Liver (tissue), 9 donors: ENCODE data around the gene TNFRSF25. TPM values are rescaled to one million over a fixed set of nuclear protein-coding genes. Genes with fewer than 3 reads are reported as not detected.

Experiments used
- DNase-seq: peaks from one replicate; pipeline ENCODE4 v3.0.0-alpha.2; 2017; ENCODE audit warnings: low spot score
- H3K27ac ChIP-seq, 2 donors: one replicate each; pipeline ENCODE4 v1.7.0; 2013; ENCODE audit warnings: inconsistent platforms in 2 of 2, low read length in 2 of 2, control low read depth in 1 of 2, low read depth in 1 of 2, mild to moderate bottlenecking in 1 of 2
- H3K27me3 ChIP-seq, 4 donors: one replicate each; pipeline versions ENCODE4 v1.6.1 to v1.7.0; 2013; ENCODE audit warnings: low read length in 3 of 4, inconsistent platforms in 1 of 4, mild to moderate bottlenecking in 1 of 4, moderate library complexity in 1 of 4; ENCODE audit not compliant: control insufficient read depth in 4 of 4, insufficient read depth in 4 of 4
- H3K36me3 ChIP-seq, 4 donors: one replicate each; pipeline versions ENCODE4 v1.6.1 to v1.7.0; 2013; ENCODE audit warnings: low read length in 3 of 4, mild to moderate bottlenecking in 3 of 4, low read depth in 1 of 4, moderate library complexity in 1 of 4; ENCODE audit not compliant: control insufficient read depth in 4 of 4, insufficient read depth in 3 of 4
- H3K4me1 ChIP-seq, 4 donors: one replicate each; pipeline versions ENCODE4 v1.6.1 to v1.7.0; 2013; ENCODE audit warnings: low read length in 3 of 4, mild to moderate bottlenecking in 3 of 4, moderate library complexity in 1 of 4; ENCODE audit not compliant: control insufficient read depth in 4 of 4, insufficient read depth in 4 of 4
- H3K4me3 ChIP-seq, 3 donors: one replicate each; pipeline versions ENCODE4 v1.6.1 to v1.7.0; 2013; ENCODE audit warnings: low read length in 3 of 3, control low read depth in 1 of 3, low read depth in 1 of 3, mild to moderate bottlenecking in 1 of 3
- H3K9ac ChIP-seq, 2 donors: one replicate each; pipeline ENCODE4 v1.7.0; 2013; ENCODE audit warnings: low read length in 2 of 2, mild to moderate bottlenecking in 2 of 2, moderate library complexity in 2 of 2, control low read depth in 1 of 2, low read depth in 1 of 2
- H3K9me3 ChIP-seq, 4 donors: one replicate each; pipeline versions ENCODE4 v1.6.1 to v1.7.0; 2013; ENCODE audit warnings: low read length in 3 of 4; ENCODE audit not compliant: control insufficient read depth in 4 of 4
- ATF3 ChIP-seq: IDR thresholded peaks from 2 replicates; pipeline ENCODE4 v1.6.1; 2016; ENCODE audit warnings: antibody characterized with exemption
- CTCF ChIP-seq: fragments of 150-350 bp; IDR thresholded peaks from 2 replicates; pipeline ENCODE4 v1.5.1; 2017; ENCODE audit warnings: improper control_type of control experiment, low read depth, low read length; ENCODE audit not compliant: missing input control
- EGR1 ChIP-seq, 2 donors: IDR thresholded peaks; 2 replicates each; pipeline ENCODE4 v1.6.1; 2016 to 2018; ENCODE audit warnings: antibody characterized with exemption in 2 of 2, low read depth in 2 of 2
- FOXA1 ChIP-seq: IDR thresholded peaks from 2 replicates; pipeline ENCODE4 v1.6.1; 2016; ENCODE audit warnings: antibody characterized with exemption
- FOXA2 ChIP-seq: IDR thresholded peaks from 2 replicates; pipeline ENCODE4 v1.6.1; 2016; ENCODE audit warnings: antibody characterized with exemption
- GABPA ChIP-seq, 2 donors: IDR thresholded peaks in 1 of 2; conservative IDR thresholded peaks in 1 of 2; 2 replicates each; pipeline ENCODE4 v1.6.1; 2016; ENCODE audit warnings: antibody characterized with exemption in 2 of 2, mild to moderate bottlenecking in 1 of 2, moderate library complexity in 1 of 2
- HNF4A ChIP-seq, 2 donors: conservative IDR thresholded peaks; 2 replicates each; pipeline ENCODE4 v1.6.1; 2016; ENCODE audit warnings: antibody characterized with exemption in 2 of 2, mild to moderate bottlenecking in 2 of 2
- HNF4G ChIP-seq: IDR thresholded peaks from 2 replicates; pipeline ENCODE4 v1.6.1; 2016; ENCODE audit warnings: antibody characterized with exemption
- JUND ChIP-seq, 2 donors: IDR thresholded peaks; 2 replicates each; pipeline ENCODE4 v1.6.1; 2016; ENCODE audit warnings: antibody characterized with exemption in 2 of 2
- MAX ChIP-seq: IDR thresholded peaks from 2 replicates; pipeline ENCODE4 v1.6.1; 2016; ENCODE audit warnings: antibody characterized with exemption
- NR2F2 ChIP-seq: IDR thresholded peaks from 2 replicates; pipeline ENCODE4 v1.6.1; 2016; ENCODE audit warnings: antibody characterized with exemption
- RAD21 ChIP-seq, 2 donors: IDR thresholded peaks; 2 replicates each; pipeline ENCODE4 v1.6.1; 2016; ENCODE audit warnings: antibody characterized with exemption in 2 of 2, mild to moderate bottlenecking in 2 of 2
- REST ChIP-seq: IDR thresholded peaks from 2 replicates; pipeline ENCODE4 v1.6.1; 2016; ENCODE audit warnings: antibody characterized with exemption, mild to moderate bottlenecking
- RXRA ChIP-seq, 2 donors: IDR thresholded peaks; 2 replicates each; pipeline ENCODE4 v1.6.1; 2017 to 2018; ENCODE audit warnings: antibody characterized with exemption in 2 of 2, mild to moderate bottlenecking in 1 of 2
- SP1 ChIP-seq: IDR thresholded peaks from 2 replicates; pipeline ENCODE4 v1.6.1; 2018; ENCODE audit warnings: antibody characterized with exemption, mild to moderate bottlenecking
- TAF1 ChIP-seq: conservative IDR thresholded peaks from 2 replicates; pipeline ENCODE4 v1.6.1; 2016; ENCODE audit warnings: antibody characterized with exemption, mild to moderate bottlenecking
- YY1 ChIP-seq: IDR thresholded peaks from 2 replicates; pipeline ENCODE4 v1.6.1; 2016; ENCODE audit warnings: antibody characterized with exemption, mild to moderate bottlenecking
- ZBTB33 ChIP-seq: IDR thresholded peaks from 2 replicates; pipeline ENCODE4 v1.6.1; 2016; ENCODE audit warnings: antibody characterized with exemption
- WGBS: extraction: QIAGEN DNeasy Blood & Tissue Kit; methylation state at CpG from one replicate; pipeline ENCODE4 v1.1.7; 2013; 5-methylcytosine and 5-hydroxymethylcytosine counted together
- polyA plus RNA-seq, 2 donors: library from polyadenylated mRNA; stranded (reverse) in 1 of 2; unstranded in 1 of 2; fragments of 200-250 nt in 1 of 2; fragments of >200 nt in 1 of 2; fragmentation: Nextera tagmentation in 1 of 2; extraction: Ambion mirVana in 1 of 2; gene quantifications; one replicate each; pipeline versions ENCODE4 v1.2.1 to v1.2.3, GENCODE V29; 2013 to 2015
- total RNA-seq, 2 donors: library from RNA; depleted of rRNA; stranded (reverse); fragments of >200 nt; gene quantifications; one replicate each; pipeline ENCODE4 v1.2.3, GENCODE V29; 2014
- donor health status: healthy.
- donor health status: healthy.
- donor health status: healthy.
- donor health status: healthy.
- donor health status: healthy.

TNFRSF25 gene
- total and polyA plus RNA-seq, 4 donors: 0.78 to 2.6 (median 2.0) TPM

GRCh38 chr1:6435129-6435528 lies 30.8 kb downstream of the TNFRSF25 start:
- Histone ChIP-seq H3K4me3 (no peak overlapping the region), H3K27me3 (no peaks in the 10 kb centered on the region), H3K27ac (no peak overlapping the region), H3K36me3 (no peaks in the 10 kb centered on the region), H3K4me1 (peaks cover 0 to 6% (median 2%) of the 10 kb centered on the region in 4 donors), H3K9ac (no peak overlapping the region), H3K9me3 (no peaks in the 10 kb centered on the region)
- no peak for TF ChIP-seq RAD21 (IDR thresholded peaks at IDR 0.05)
- TF ChIP-seq ZBTB33: no peak
- TF ChIP-seq MAX: no peak
- TF ChIP-seq JUND (IDR thresholded peaks at IDR 0.05): no peak
- no peak for TF ChIP-seq HNF4G
- TF ChIP-seq FOXA2: no peak
- TF ChIP-seq REST: no peak
- TF ChIP-seq RXRA (IDR thresholded peaks at IDR 0.05): no peak
- no peak for TF ChIP-seq NR2F2
- TF ChIP-seq HNF4A (conservative IDR thresholded peaks at IDR 0.05): no peak
- TF ChIP-seq GABPA (IDR thresholded peaks at IDR 0.05 in 1 of 2, conservative IDR thresholded peaks at IDR 0.05 in 1 of 2): no peak
- no peak for TF ChIP-seq TAF1
- TF ChIP-seq EGR1 (IDR thresholded peaks at IDR 0.05; ENCODE audit: low read depth in 2 of 2): no peak
- TF ChIP-seq CTCF: no peak
- TF ChIP-seq ATF3: no peak
- DNase-seq: no peak
- WGBS: 93% methylated on average over 15 of the region's 15 CpGs

- H3K27ac ChIP-seq: no peak overlapping the region
- no peak overlapping the region for H3K9ac ChIP-seq
- DNase-seq: no peak
- H3K27me3 ChIP-seq: no peaks in the 10 kb centered on the region
- no peaks in the 10 kb centered on the region for H3K9me3 ChIP-seq
- H3K4me1 ChIP-seq: peaks cover 0 to 2% (median 1%) of the 10 kb centered on the region in 4 donors
- WGBS: 85% methylated on average over 5 of the region's 5 CpGs
- no peak overlapping the region for H3K4me3 ChIP-seq
- H3K36me3 ChIP-seq: no peaks in the 10 kb centered on the region
- TF ChIP-seq NR2F2 (no peak), YY1 (no peak), HNF4G (no peak), HNF4A (conservative IDR thresholded peaks at IDR 0.05) (no peak), ATF3 (no peak), GABPA (IDR thresholded peaks at IDR 0.05 in 1 of 2, conservative IDR thresholded peaks at IDR 0.05 in 1 of 2) (no peak), ZBTB33 (no peak), FOXA1 (no peak), RAD21 (IDR thresholded peaks at IDR 0.05) (no peak), FOXA2 (no peak), TAF1 (no peak), JUND (IDR thresholded peaks at IDR 0.05) (no peak), SP1 (no peak), MAX (no peak), RXRA (IDR thresholded peaks at IDR 0.05) (no peak), CTCF (no peak)
These were observed 31.8 kb downstream of the TNFRSF25 start for GRCh38 chr1:6434186-6434585.
